Thymus (tissue), 11 donors: ENCODE measurements around the gene C10orf105. TPM values are rescaled to one million over a fixed set of nuclear protein-coding genes. Genes with fewer than 3 reads are reported as not detected.

ENCODE experiments used
- DNase-seq, 9 donors: peaks; one replicate each; pipeline ENCODE4 v3.0.0-alpha.2; 2013; ENCODE audit warnings: low spot score in 9 of 9, low read depth in 6 of 9, missing footprints in 1 of 9
- H3K27ac ChIP-seq, 2 donors: one replicate each; pipeline ENCODE4 v1.5.1; 2013; ENCODE audit warnings: control low read depth in 1 of 2, low read depth in 1 of 2, low read length in 1 of 2, mild to moderate bottlenecking in 1 of 2, moderate library complexity in 1 of 2
- H3K27me3 ChIP-seq, 2 donors: one replicate each; pipeline ENCODE4 v1.5.1; 2013; ENCODE audit warnings: low read length in 1 of 2; ENCODE audit not compliant: control insufficient read depth in 2 of 2, insufficient read depth in 1 of 2
- H3K36me3 ChIP-seq, 2 donors: one replicate each; pipeline ENCODE4 v1.5.1; 2013; ENCODE audit warnings: low read length in 1 of 2, mild to moderate bottlenecking in 1 of 2, moderate library complexity in 1 of 2; ENCODE audit not compliant: control insufficient read depth in 2 of 2, insufficient read depth in 2 of 2
- H3K4me1 ChIP-seq, 2 donors: one replicate each; pipeline ENCODE4 v1.5.1; 2013; ENCODE audit warnings: low read length in 2 of 2; ENCODE audit not compliant: control insufficient read depth in 2 of 2, insufficient read depth in 2 of 2
- H3K4me3 ChIP-seq, 2 donors: one replicate each; pipeline ENCODE4 v1.5.1; 2013; ENCODE audit warnings: low read length in 2 of 2, control low read depth in 1 of 2, mild to moderate bottlenecking in 1 of 2
- H3K9me3 ChIP-seq, 2 donors: one replicate each; pipeline ENCODE4 v1.5.1; 2013; ENCODE audit warnings: low read length in 1 of 2, mild to moderate bottlenecking in 1 of 2; ENCODE audit not compliant: control insufficient read depth in 2 of 2, insufficient read depth in 1 of 2
- WGBS: extraction: QIAGEN DNeasy Blood & Tissue Kit; methylation state at CpG from one replicate; pipeline ENCODE4 v1.1.7; 2013; 5-methylcytosine and 5-hydroxymethylcytosine counted together
- polyA plus RNA-seq: library from polyadenylated mRNA; stranded (reverse); fragments of 200-250 nt; gene quantifications from one replicate; pipeline ENCODE4 v1.2.3, GENCODE V29; 2013
- total RNA-seq: library from RNA; stranded (reverse); fragments of 120-200 nt; gene quantifications from one replicate; pipeline ENCODE4 v1.2.4, GENCODE V29; 2013
- donor health status: healthy.

Gene C10orf105
- total and polyA plus RNA-seq, 2 donors: 0.42 to 0.68 TPM

- DNase-seq: peak in 6 of 9 donors; percentile 17 to 57 (median 24)
- Histone ChIP-seq H3K4me1 (peaks cover 8 to 24% of the 10 kb centered on the region in 2 donors), H3K4me3 (no peak overlapping the region), H3K27ac (peak overlapping the region in 1 of 2 donors; percentile 75), H3K27me3 (no peaks in the 10 kb centered on the region), H3K36me3 (no peaks in the 10 kb centered on the region), H3K9me3 (peaks cover 0 to 5% of the 10 kb centered on the region in 2 donors)
- WGBS: 38% methylated on average over 18 of the region's 18 CpGs
Measured at GRCh38 chr10:71666639-71667386, 52.8 kb downstream of the C10orf105 start.

DNA sequence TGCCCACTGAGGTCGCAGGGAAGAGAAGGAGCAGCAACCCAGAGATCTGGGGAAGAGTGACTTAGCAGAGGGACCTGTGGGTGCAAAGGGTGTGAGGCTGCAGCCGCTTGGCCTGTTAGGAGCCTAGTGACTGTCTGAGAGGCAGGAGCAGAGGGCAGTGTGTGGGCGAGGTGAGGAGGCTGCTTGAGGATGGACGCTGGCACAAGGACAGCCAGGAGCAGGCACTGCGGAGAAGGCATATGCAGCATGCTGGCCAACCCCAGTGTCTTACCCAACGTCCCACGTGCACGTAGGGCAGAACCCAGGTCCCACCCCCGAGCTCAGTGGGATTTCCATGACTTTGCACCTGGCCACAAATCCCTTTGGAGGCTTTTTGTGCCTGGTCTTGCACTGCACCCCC is 54.1 kb downstream of the C10orf105 start:
- Histone ChIP-seq H3K36me3 (no peaks in the 10 kb centered on the region), H3K27me3 (no peaks in the 10 kb centered on the region), H3K4me1 (peaks cover 8 to 24% of the 10 kb centered on the region in 2 donors), H3K4me3 (no peak overlapping the region), H3K9me3 (peaks cover 0 to 5% of the 10 kb centered on the region in 2 donors), H3K27ac (no peak overlapping the region)
- WGBS: 95% methylated on average over 9 of the region's 9 CpGs
- no peak for DNase-seq

- 74% methylated on average over 2 of the region's 2 CpGs for WGBS
- Histone ChIP-seq H3K27me3 (no peaks in the 10 kb centered on the region), H3K9me3 (peaks cover 0 to 5% of the 10 kb centered on the region in 2 donors), H3K27ac (no peak overlapping the region), H3K4me1 (peaks cover 8 to 24% of the 10 kb centered on the region in 2 donors), H3K36me3 (no peaks in the 10 kb centered on the region), H3K4me3 (no peak overlapping the region)
- no peak for DNase-seq
Measured at GRCh38 chr10:71664585-71664984, 55.0 kb downstream of the C10orf105 start.

GRCh38 chr10:71663311-71663710 is 56.3 kb downstream of the C10orf105 start:
- Histone ChIP-seq H3K4me1 (peaks cover 8 to 24% of the 10 kb centered on the region in 2 donors), H3K27me3 (no peaks in the 10 kb centered on the region), H3K27ac (no peak overlapping the region), H3K9me3 (peaks cover 0 to 5% of the 10 kb centered on the region in 2 donors), H3K4me3 (no peak overlapping the region), H3K36me3 (no peaks in the 10 kb centered on the region)
- no peak for DNase-seq
- WGBS: 96% methylated on average over 7 of the region's 7 CpGs

- WGBS: 93% methylated on average over 28 of the region's 28 CpGs
- Histone ChIP-seq H3K27me3 (no peaks in the 10 kb centered on the region), H3K9me3 (peaks cover 0 to 5% of the 10 kb centered on the region in 2 donors), H3K4me3 (no peak overlapping the region), H3K27ac (no peak overlapping the region), H3K36me3 (no peaks in the 10 kb centered on the region), H3K4me1 (peaks cover 0 to 9% of the 10 kb centered on the region in 2 donors)
- no peak for DNase-seq
Measured at GRCh38 chr10:71661779-71662336, 57.7 kb downstream of the C10orf105 start.

Other genes starting within 250 kb of the C10orf105 start
- 25.2 TPM for gene VSIR, start 53.7 kb upstream of the C10orf105 start, total RNA-seq
- 51.8 TPM for gene VSIR, start 53.7 kb upstream of the C10orf105 start, polyA plus RNA-seq
- gene PSAP, start 131.5 kb upstream of the C10orf105 start, total RNA-seq: 579 TPM
- gene PSAP, start 131.5 kb upstream of the C10orf105 start, polyA plus RNA-seq: 613 TPM
- gene CHST3, start 244.6 kb upstream of the C10orf105 start, total RNA-seq: 5.9 TPM
- 2.5 TPM for gene CHST3, start 244.6 kb upstream of the C10orf105 start, polyA plus RNA-seq